Kidney (tissue), 14 donors: ENCODE measurements around the gene AFG3L2. TPM values are rescaled to one million over a fixed set of nuclear protein-coding genes. Genes with fewer than 3 reads are reported as not detected.
A peak's percentile ranks its signal among the peaks of the same experiment; 100 is the strongest.

Experiments
- DNase-seq, 5 donors: peaks; one replicate each; pipeline ENCODE4 v3.0.0-alpha.2; 2013 to 2020
- FAIRE-seq: peaks from 2 replicates; lab custom pipeline; 2012; peaks lifted over from hg19 to GRCh38; lab: Jason Lieb, UNC
- H3K27ac ChIP-seq, 2 donors: one replicate each; pipeline ENCODE4 v1.7.0; 2013; ENCODE audit warnings: low read depth in 2 of 2, low read length in 2 of 2, inconsistent platforms in 1 of 2
- H3K27me3 ChIP-seq: one replicate; pipeline ENCODE4 v1.7.1; 2013; ENCODE audit warnings: low read length, inconsistent platforms; ENCODE audit not compliant: control insufficient read depth, insufficient read depth
- H3K36me3 ChIP-seq, 3 donors: one replicate each; pipeline versions ENCODE4 v1.7.0 to v1.7.1; 2013; ENCODE audit warnings: low read length in 3 of 3, control low read depth in 1 of 3, inconsistent platforms in 1 of 3; ENCODE audit not compliant: insufficient read depth in 3 of 3, control insufficient read depth in 2 of 3
- H3K4me1 ChIP-seq, 3 donors: one replicate each; pipeline versions ENCODE4 v1.7.0 to v1.7.1; 2013; ENCODE audit warnings: low read length in 3 of 3, inconsistent platforms in 1 of 3, low read depth in 1 of 3; ENCODE audit not compliant: control insufficient read depth in 2 of 3, insufficient read depth in 2 of 3
- H3K4me3 ChIP-seq, 3 donors: one replicate each; pipeline versions ENCODE4 v1.7.0 to v1.8.1; 2013; ENCODE audit warnings: low read length in 3 of 3, control low read depth in 1 of 3, inconsistent platforms in 1 of 3
- H3K9ac ChIP-seq, 3 donors: one replicate each; pipeline versions ENCODE4 v1.7.0 to v1.7.1; 2013; ENCODE audit warnings: low read length in 3 of 3, control low read depth in 1 of 3, inconsistent platforms in 1 of 3
- H3K9me3 ChIP-seq, 3 donors: one replicate each; pipeline versions ENCODE4 v1.7.0 to v1.7.1; 2013; ENCODE audit warnings: low read length in 3 of 3, control low read depth in 1 of 3, inconsistent platforms in 1 of 3; ENCODE audit not compliant: control insufficient read depth in 2 of 3, insufficient read depth in 1 of 3
- CTCF ChIP-seq: IDR thresholded peaks from 3 replicates; pipeline ENCODE4 v1.5.1; 2012; ENCODE audit warnings: mild to moderate bottlenecking, moderate library complexity, borderline replicate concordance; ENCODE audit not compliant: insufficient read depth; ENCODE audit errors: extremely low read depth
- intact Hi-C: fragments of 100-400 bp; cut with DNase I; formaldehyde crosslinking; loops from one replicate; pipeline ENCODE4 v1.11.1; 2022
- polyA plus RNA-seq: library from polyadenylated mRNA; stranded (reverse); fragments of 350-450 nt; fragmentation: Illumina TruSeq; extraction: RNeasy Lipid Tissue Mini Kit (QIAGEN cat#74804); gene quantifications from one replicate; pipeline ENCODE4 v1.2.3, GENCODE V29; 2014; ENCODE audit warnings: low read depth, low replicate concordance; ENCODE audit not compliant: insufficient read depth
- total RNA-seq: library from RNA; stranded (reverse); fragmentation: NEBNext Ultra II Directional; extraction: Animal tissue kit (Norgen Biotek cat#: 25700); gene quantifications from one replicate; pipeline ENCODE4 v1.2.1, GENCODE V29; 2021
- donor health status: control.
- donor health status: control.
- donor health status: control.
- donor health status: control.
- donor health status: control.
- donor health status: DM: yes; HTN: yes; CAD: no.
- donor health status: Normal renal cell carcinoma (clear cell type).

The AFG3L2 gene
- total and polyA plus RNA-seq, 2 donors from 2014 or later: 55.9 to 62.7 TPM

- H3K4me3 ChIP-seq: peak overlapping the region; percentile 8 to 58 (median 45)
- peaks cover 0 to 2% (median 2%) of the 10 kb centered on the region in 3 donors for H3K36me3 ChIP-seq
- FAIRE-seq (no peak), DNase-seq (peak; percentile 46 to 88 (median 60))
- intact Hi-C loops: no loop called here
- H3K9me3 ChIP-seq: peaks cover 0 to 2% (median 2%) of the 10 kb centered on the region in 3 donors
- peak overlapping the region in 1 of 3 donors; percentile 16 for H3K9ac ChIP-seq
- no peak for TF ChIP-seq CTCF
- H3K27ac ChIP-seq: peak overlapping the region; percentile 71 to 77
- H3K27me3 ChIP-seq: no peaks in the 10 kb centered on the region
- peaks cover 0 to 7% (median 0%) of the 10 kb centered on the region in 3 donors for H3K4me1 ChIP-seq
These were observed 70.0 kb downstream of the AFG3L2 start for GRCh38 chr18:12306752-12307700.

DNA sequence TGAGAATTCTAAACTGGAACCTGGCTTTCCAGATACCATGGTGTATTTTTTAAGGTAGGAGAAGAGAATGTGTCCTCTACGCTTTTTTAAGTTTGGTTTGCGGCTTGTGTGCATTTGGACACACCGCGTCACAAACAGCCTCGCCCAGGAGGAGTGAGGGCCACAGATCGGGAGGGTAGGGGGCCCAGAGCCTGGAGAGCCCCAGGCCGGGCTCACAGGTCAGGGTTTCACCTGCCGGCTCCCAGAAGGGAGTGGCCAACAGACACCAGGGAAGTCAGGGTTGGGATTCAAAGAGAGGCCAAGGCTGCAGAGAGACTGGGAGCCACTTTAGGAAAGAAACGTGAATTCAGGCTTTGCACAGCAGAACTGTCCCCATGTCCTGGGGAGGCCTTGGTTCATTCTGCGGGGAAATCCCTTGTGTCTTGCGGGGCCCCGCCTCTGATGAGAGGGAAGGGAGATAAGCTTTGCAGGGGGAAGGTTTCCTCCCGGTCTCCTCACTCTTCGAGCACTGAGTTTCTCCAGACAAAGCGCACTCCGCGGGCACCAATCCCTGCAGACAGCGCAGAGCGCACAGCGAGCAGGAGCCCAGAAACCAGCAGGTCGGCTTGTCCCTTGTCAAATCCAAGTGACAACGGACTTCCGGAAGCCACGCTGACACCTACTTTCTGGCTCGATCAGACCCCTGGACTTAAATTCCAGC lies 70.9 kb downstream of the AFG3L2 start:
- intact Hi-C loops: no loop called here
- Histone ChIP-seq H3K9ac (no peak overlapping the region), H3K4me3 (no peak overlapping the region), H3K36me3 (no peaks in the 10 kb centered on the region), H3K9me3 (no peaks in the 10 kb centered on the region), H3K4me1 (peaks cover 0 to 7% (median 0%) of the 10 kb centered on the region in 3 donors), H3K27me3 (no peaks in the 10 kb centered on the region), H3K27ac (no peak overlapping the region)
- DNase-seq (peak in 2 of 5 donors; percentile 18 to 48), FAIRE-seq (no peak)
- no peak for TF ChIP-seq CTCF

- no peak for TF ChIP-seq CTCF
- no peak for FAIRE-seq
These were observed 71.8 kb downstream of the AFG3L2 start for GRCh38 chr18:12305211-12305610.

More at GRCh38 chr18:12305211-12305610, 71.8 kb downstream of the AFG3L2 start:
- H3K27ac ChIP-seq: no peak overlapping the region
- H3K36me3 ChIP-seq: no peaks in the 10 kb centered on the region
- no peak overlapping the region for H3K4me3 ChIP-seq
- intact Hi-C loops: no loop called here
- no peaks in the 10 kb centered on the region for H3K9me3 ChIP-seq
- H3K9ac ChIP-seq: no peak overlapping the region
- peaks cover 0 to 7% (median 0%) of the 10 kb centered on the region in 3 donors for H3K4me1 ChIP-seq
- DNase-seq: no peak
- H3K27me3 ChIP-seq: no peaks in the 10 kb centered on the region
